OCI-LY3 (cell line): ENCODE data around the gene TRAPPC14.

Experiments used
- H2AFZ ChIP-seq: fragments of 200-600, 300-600 bp; shearing (Covaris generic); 2 replicates; pipeline ENCODE4 v1.6.0; 2014; ENCODE audit warnings: antibody characterized with exemption, low read depth, low read length
- H3K27ac ChIP-seq: fragments of 200-600, 300-600 bp; sonication (generic); 2 replicates; pipeline ENCODE4 v1.5.1; 2014; ENCODE audit warnings: mild to moderate bottlenecking, low read length, moderate library complexity, mixed read lengths
- H3K27me3 ChIP-seq: fragments of 200-600, 300-600 bp; sonication (generic); 2 replicates; pipeline ENCODE4 v1.6.1; 2014; ENCODE audit warnings: low read depth, low read length, mixed read lengths
- H3K36me3 ChIP-seq: fragments of 200-600, 300-600 bp; sonication (generic); replicated peaks from 2 replicates; pipeline ENCODE3; 2014; ENCODE audit warnings: low read depth, low read length, mixed read lengths
- H3K4me1 ChIP-seq: fragments of 300-600, 200-600 bp; sonication (generic); 2 replicates; pipeline ENCODE4 v1.6.1; 2014; ENCODE audit warnings: low read length, mixed read lengths
- H3K4me2 ChIP-seq: fragments of 200-600, 300-600 bp; sonication (generic); 2 replicates; pipeline ENCODE4 v1.6.1; 2014; ENCODE audit warnings: low read length, mixed read lengths
- H3K4me3 ChIP-seq: fragments of 300-600, 200-600 bp; sonication (generic); 2 replicates; pipeline ENCODE4 v1.5.1; 2014; ENCODE audit warnings: antibody characterized with exemption, mild to moderate bottlenecking, low read length, moderate library complexity
- H3K79me2 ChIP-seq: fragments of 300-600, 200-600 bp; shearing (Covaris generic); 2 replicates; pipeline ENCODE4 v1.6.1; 2014; ENCODE audit warnings: mild to moderate bottlenecking, low read length, mixed read lengths
- H3K9ac ChIP-seq: fragments of 300-600, 200-600 bp; shearing (Covaris generic); 2 replicates; pipeline ENCODE4 v1.6.0; 2014; ENCODE audit warnings: mild to moderate bottlenecking, low read length, moderate library complexity
- H3K9me3 ChIP-seq: fragments of 200-600, 300-600 bp; shearing (Covaris generic); 2 replicates; pipeline ENCODE4 v1.6.1; 2014; ENCODE audit warnings: low read length, mixed read lengths; ENCODE audit not compliant: insufficient read depth
- H4K20me1 ChIP-seq: fragments of 200-600, 300-600 bp; sonication (generic); 2 replicates; pipeline ENCODE4 v1.6.1; 2016; ENCODE audit warnings: low read length, mixed read lengths; ENCODE audit not compliant: insufficient read depth
- CTCF ChIP-seq: fragments of 200-600, 300-600 bp; sonication (generic); IDR thresholded peaks from 2 replicates; pipeline ENCODE4 v1.5.1; 2014; ENCODE audit warnings: antibody characterized with exemption, low read length, low read depth
- EZH2phosphoT487 ChIP-seq: fragments of 200-600 bp; shearing (Covaris generic); IDR thresholded peaks from 2 replicates; pipeline ENCODE4 v1.6.1; 2018; ENCODE audit warnings: antibody characterized with exemption, mixed run types, low read depth

Gene TRAPPC14

GRCh38 chr7:100174582-100174981 lies 16.1 kb upstream of the TRAPPC14 start:
- Histone ChIP-seq H3K9me3 (no peaks in the 10 kb centered on the region), H3K27me3 (peaks cover 4% of the 10 kb centered on the region), H3K36me3 (no peaks in the 10 kb centered on the region), H3K9ac (no peak overlapping the region), H3K4me1 (peaks cover 19% of the 10 kb centered on the region), H3K4me2 (no peak overlapping the region), H3K4me3 (no peak overlapping the region), H2AFZ (no peak overlapping the region), H3K79me2 (no peaks in the 10 kb centered on the region), H3K27ac (no peak overlapping the region), H4K20me1 (no peaks in the 10 kb centered on the region)
- TF ChIP-seq EZH2phosphoT487 (no peak), CTCF (no peak)

- Histone ChIP-seq H2AFZ (no peak overlapping the region), H3K4me3 (no peak overlapping the region), H3K4me2 (no peak overlapping the region), H3K36me3 (no peaks in the 10 kb centered on the region), H3K9me3 (no peaks in the 10 kb centered on the region), H3K27ac (no peak overlapping the region), H3K4me1 (peaks cover 25% of the 10 kb centered on the region), H3K79me2 (no peaks in the 10 kb centered on the region), H4K20me1 (no peaks in the 10 kb centered on the region), H3K9ac (no peak overlapping the region), H3K27me3 (peaks cover 4% of the 10 kb centered on the region)
- TF ChIP-seq EZH2phosphoT487 (no peak), CTCF (no peak)
Measured at GRCh38 chr7:100173806-100174495, 15.4 kb upstream of the TRAPPC14 start.

GRCh38 chr7:100171840-100172239 lies 13.3 kb upstream of the TRAPPC14 start:
- no peaks in the 10 kb centered on the region for H3K36me3 ChIP-seq
- no peak overlapping the region for H3K9ac ChIP-seq
- H3K27ac ChIP-seq = no peak overlapping the region
- peaks cover 36% of the 10 kb centered on the region for H3K4me1 ChIP-seq
- no peak for TF ChIP-seq EZH2phosphoT487
- no peak for TF ChIP-seq CTCF
- no peak overlapping the region for H2AFZ ChIP-seq
- H3K27me3 ChIP-seq = peaks cover 22% of the 10 kb centered on the region
- no peak overlapping the region for H3K4me3 ChIP-seq
- H4K20me1 ChIP-seq = no peaks in the 10 kb centered on the region
- H3K9me3 ChIP-seq = no peaks in the 10 kb centered on the region
- H3K4me2 ChIP-seq = no peak overlapping the region
- no peaks in the 10 kb centered on the region for H3K79me2 ChIP-seq

GRCh38 chr7:100171087-100171681 lies 12.7 kb upstream of the TRAPPC14 start:
- Histone ChIP-seq H3K9me3 (no peaks in the 10 kb centered on the region), H3K79me2 (no peaks in the 10 kb centered on the region), H4K20me1 (no peaks in the 10 kb centered on the region), H2AFZ (no peak overlapping the region), H3K4me3 (no peak overlapping the region), H3K4me2 (no peak overlapping the region), H3K36me3 (no peaks in the 10 kb centered on the region), H3K9ac (no peak overlapping the region), H3K4me1 (peaks cover 32% of the 10 kb centered on the region), H3K27ac (no peak overlapping the region), H3K27me3 (peaks cover 25% of the 10 kb centered on the region)
- TF ChIP-seq EZH2phosphoT487 (no peak), CTCF (no peak)
